Neural progenitor cell (in vitro differentiated cells): ENCODE measurements around the gene ETHE1.

Experiments
- CTCF ChIP-seq: fragments of 200-600 bp; sonication (generic); IDR thresholded peaks from 2 replicates; pipeline ENCODE4 v1.5.1; 2017; ENCODE audit warnings: antibody characterized with exemption, mild to moderate bottlenecking
- EZH2 ChIP-seq: fragments of 200-600 bp; sonication (generic); IDR thresholded peaks from 2 replicates; pipeline ENCODE4 v1.6.1; 2017; ENCODE audit warnings: antibody characterized with exemption, mild to moderate bottlenecking, moderate library complexity

GRCh38 chr19:43467276-43467675, 59.7 kb downstream of the ETHE1 start:
- no peak for TF ChIP-seq CTCF
- TF ChIP-seq EZH2: no peak
